WTC11 (cell line): ENCODE results near the gene FUNDC2. TPM values are rescaled to one million over a fixed set of nuclear protein-coding genes. Genes with fewer than 3 reads are reported as not detected.

Experiments used
- ATAC-seq: fragments of 200-7000 bp; cut with Tn5 transposase; 2 replicates; pipeline ENCODE4 v1.10.0; 2021; ENCODE audit warnings: mild to moderate bottlenecking, moderate library complexity
- CTCF ChIA-PET: fragments of 300-600 bp; sonication (Branson Sonifier 250); formaldehyde crosslinking; loops from one replicate; lab custom pipeline; 2021; ENCODE audit warnings: antibody characterized with exemption; lab: Charles Lee
- POLR2A ChIA-PET: fragments of 350-600 bp; sonication (Branson Sonifier 250); formaldehyde crosslinking; loops from one replicate; lab custom pipeline; 2021; ENCODE audit warnings: antibody characterized with exemption; lab: Charles Lee
- DNase-seq: peaks from one replicate; pipeline ENCODE4 v3.0.0; 2021; ENCODE audit warnings: low spot score
- H3K27ac Mint-ChIP-seq: 2 replicates; pipeline ENCODE4 v1.8.0; 2021; ENCODE audit warnings: mixed read lengths
- H3K27me3 Mint-ChIP-seq: 2 replicates; pipeline ENCODE4 v1.8.0; 2021; ENCODE audit warnings: low read depth, mild to moderate bottlenecking, moderate library complexity, mixed read lengths
- H3K36me3 Mint-ChIP-seq: 2 replicates; pipeline ENCODE4 v1.8.0; 2021; ENCODE audit warnings: mixed read lengths
- H3K4me1 Mint-ChIP-seq: 2 replicates; pipeline ENCODE4 v1.8.0; 2022; ENCODE audit warnings: mixed read lengths
- H3K4me3 Mint-ChIP-seq: 2 replicates; pipeline ENCODE4 v1.8.0; 2021; ENCODE audit warnings: mild to moderate bottlenecking, moderate library complexity, mixed read lengths
- H3K9me3 Mint-ChIP-seq: 2 replicates; pipeline ENCODE4 v1.8.0; 2021; ENCODE audit warnings: mixed read lengths
- AR ChIP-seq: fragments of 250-450 bp; sonication (Bioruptor Pico); IDR thresholded peaks from 2 replicates; pipeline ENCODE4 v1.9.0; 2021; ENCODE audit warnings: mild to moderate bottlenecking
- ARID4B ChIP-seq: sonication (generic); formaldehyde crosslinking; IDR thresholded peaks from 2 replicates; pipeline ENCODE4 v1.8.0; 2023; ENCODE audit warnings: missing genetic modification reagents, mild to moderate bottlenecking, borderline replicate concordance
- ATF3 ChIP-seq: sonication (generic); formaldehyde crosslinking; conservative IDR thresholded peaks from 2 replicates; pipeline ENCODE4 v1.8.1; 2022; ENCODE audit warnings: mild to moderate bottlenecking, missing genetic modification reagents
- CREB1 ChIP-seq: sonication (generic); formaldehyde crosslinking; IDR thresholded peaks from 2 replicates; pipeline ENCODE4 v1.8.0; 2023; ENCODE audit warnings: mild to moderate bottlenecking, missing genetic modification reagents
- ELF4 ChIP-seq: sonication (generic); formaldehyde crosslinking; IDR thresholded peaks from 2 replicates; pipeline ENCODE4 v1.8.1; 2022; ENCODE audit warnings: low read depth, mild to moderate bottlenecking, moderate library complexity, missing genetic modification reagents
- ESRRA ChIP-seq: sonication (generic); formaldehyde crosslinking; IDR thresholded peaks from 2 replicates; pipeline ENCODE4 v1.8.1; 2022; ENCODE audit warnings: mild to moderate bottlenecking, missing genetic modification reagents, borderline replicate concordance
- GTF2I ChIP-seq: fragments of 250-450 bp; sonication (Bioruptor Pico); conservative IDR thresholded peaks from 2 replicates; pipeline ENCODE4 v1.4.0; 2021; ENCODE audit warnings: mild to moderate bottlenecking
- HMGXB4 ChIP-seq: sonication (generic); formaldehyde crosslinking; IDR thresholded peaks from 2 replicates; pipeline ENCODE4 v1.8.1; 2023; ENCODE audit warnings: mild to moderate bottlenecking, moderate library complexity, missing genetic modification reagents
- SMAD4 ChIP-seq: sonication (generic); formaldehyde crosslinking; IDR thresholded peaks from 2 replicates; pipeline ENCODE4 v1.8.0; 2022; ENCODE audit warnings: mild to moderate bottlenecking, missing genetic modification reagents
- TEAD4 ChIP-seq: sonication (generic); formaldehyde crosslinking; IDR thresholded peaks from 2 replicates; pipeline ENCODE4 v1.8.0; 2022; ENCODE audit warnings: mild to moderate bottlenecking, missing genetic modification reagents
- ZNF121 ChIP-seq: sonication (generic); formaldehyde crosslinking; IDR thresholded peaks from 2 replicates; pipeline ENCODE4 v1.8.0; 2023; ENCODE audit warnings: missing genetic modification reagents
- ZNF416 ChIP-seq: fragments of 250-450 bp; sonication (Bioruptor Pico); IDR thresholded peaks from 2 replicates; pipeline ENCODE4 v1.9.0; 2021; ENCODE audit warnings: mild to moderate bottlenecking, inconsistent platforms
- ZNF423 ChIP-seq: fragments of 250-450 bp; sonication (Bioruptor Pico); IDR thresholded peaks from 2 replicates; pipeline ENCODE4 v2.1.2; 2022; ENCODE audit warnings: mild to moderate bottlenecking, moderate library complexity
- ZNF512 ChIP-seq: sonication (generic); formaldehyde crosslinking; IDR thresholded peaks from 2 replicates; pipeline ENCODE4 v1.8.1; 2022; ENCODE audit warnings: missing genetic modification reagents, borderline replicate concordance
- total RNA-seq: library from RNA; stranded (reverse); gene quantifications from 3 replicates; pipeline ENCODE4 v1.2.3, GENCODE V29; 2021
- TF ChIP-seq, protein P1 (sequence below): sonication (generic); formaldehyde crosslinking; IDR thresholded peaks from 2 replicates; pipeline ENCODE4 v1.8.1; 2023; ENCODE audit warnings: mild to moderate bottlenecking, missing genetic modification reagents, moderate library complexity
- TF ChIP-seq, protein P2 (sequence below): fragments of 250-450 bp; sonication (Bioruptor Pico); IDR thresholded peaks from 2 replicates; pipeline ENCODE4 v1.9.0; 2021; ENCODE audit warnings: moderate library complexity, mild to moderate bottlenecking, inconsistent platforms, borderline replicate concordance
- TF ChIP-seq, protein P3 (sequence below): sonication (generic); formaldehyde crosslinking; IDR thresholded peaks from 2 replicates; pipeline ENCODE4 v1.8.1; 2023; ENCODE audit warnings: mild to moderate bottlenecking, missing genetic modification reagents
- TF ChIP-seq, protein P4 (sequence below): fragments of 250-450 bp; sonication (Bioruptor Pico); IDR thresholded peaks from 2 replicates; pipeline ENCODE4 v1.9.0; 2021; ENCODE audit warnings: mild to moderate bottlenecking, borderline replicate concordance
- TF ChIP-seq, protein P5 (sequence below): sonication (generic); formaldehyde crosslinking; IDR thresholded peaks from 2 replicates; pipeline ENCODE4 v1.8.0; 2022; ENCODE audit warnings: mild to moderate bottlenecking, missing genetic modification reagents

The FUNDC2 gene
- total RNA-seq, 1 experiment from 2014 or later, result 60.7 TPM

DNA sequence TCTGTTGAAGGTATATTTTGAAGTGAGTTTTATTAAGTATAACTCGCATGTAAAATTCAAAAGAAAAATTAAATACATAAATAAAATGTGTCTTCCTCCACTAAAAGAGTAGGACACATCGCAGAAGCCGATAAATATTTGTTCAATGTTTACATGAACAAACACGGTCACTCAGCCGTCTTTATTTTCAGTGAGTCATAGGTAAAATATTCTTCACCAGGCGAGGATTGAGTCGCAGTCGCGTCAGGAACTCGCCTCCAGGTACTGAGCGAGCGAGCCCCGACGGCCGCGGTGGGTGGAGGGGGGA is 271 bp upstream of the FUNDC2 start:
- Mint-ChIP-seq H3K4me1 (peaks cover 13% of the 10 kb centered on the region), H3K4me3 (peak overlapping the region; percentile 84), H3K36me3 (no peaks in the 10 kb centered on the region), H3K27ac (no peak overlapping the region; the same call in 1 of the 2 replicates), H3K27me3 (no peaks in the 10 kb centered on the region), H3K9me3 (no peaks in the 10 kb centered on the region)
- ChIA-PET CTCF (interaction anchor here (1.0 kb wide), 2 partner anchors 22 to 109 kb away, joined by 4 read pairs; no protein-coding TSS in a partner anchor), POLR2A (interaction anchor here (0.8 kb wide), 1 partner anchor 10 kb away, joined by 4 read pairs; no protein-coding TSS in a partner anchor)
- ATAC-seq (no peak), DNase-seq (no peak)
- TF ChIP-seq ESRRA (no peak), AR (CRISPR knock-in tag) (no peak), HMGXB4 (CRISPR knock-in tag) (no peak), ZNF121 (CRISPR knock-in tag) (no peak), ZNF423 (no peak), ATF3 (CRISPR knock-in tag) (no peak), ARID4B (CRISPR knock-in tag) (no peak), TEAD4 (CRISPR knock-in tag) (no peak), SMAD4 (no peak), ZNF416 (CRISPR knock-in tag) (no peak), GTF2I (CRISPR knock-in tag) (no peak), ZNF512 (CRISPR knock-in tag) (no peak), ELF4 (CRISPR knock-in tag) (no peak), CREB1 (CRISPR knock-in tag) (no peak)
- TF ChIP-seq, protein P1, sequence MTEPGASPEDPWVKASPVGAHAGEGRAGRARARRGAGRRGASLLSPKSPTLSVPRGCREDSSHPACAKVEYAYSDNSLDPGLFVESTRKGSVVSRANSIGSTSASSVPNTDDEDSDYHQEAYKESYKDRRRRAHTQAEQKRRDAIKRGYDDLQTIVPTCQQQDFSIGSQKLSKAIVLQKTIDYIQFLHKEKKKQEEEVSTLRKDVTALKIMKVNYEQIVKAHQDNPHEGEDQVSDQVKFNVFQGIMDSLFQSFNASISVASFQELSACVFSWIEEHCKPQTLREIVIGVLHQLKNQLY (CRISPR knock-in tag), result no peak
- TF ChIP-seq, protein P2, sequence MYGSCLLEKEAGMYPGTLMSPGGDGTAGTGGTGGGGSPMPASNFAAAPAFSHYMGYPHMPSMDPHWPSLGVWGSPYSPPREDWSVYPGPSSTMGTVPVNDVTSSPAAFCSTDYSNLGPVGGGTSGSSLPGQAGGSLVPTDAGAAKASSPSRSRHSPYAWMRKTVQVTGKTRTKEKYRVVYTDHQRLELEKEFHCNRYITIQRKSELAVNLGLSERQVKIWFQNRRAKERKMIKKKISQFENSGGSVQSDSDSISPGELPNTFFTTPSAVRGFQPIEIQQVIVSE (CRISPR knock-in tag), result no peak
- TF ChIP-seq, protein P3, sequence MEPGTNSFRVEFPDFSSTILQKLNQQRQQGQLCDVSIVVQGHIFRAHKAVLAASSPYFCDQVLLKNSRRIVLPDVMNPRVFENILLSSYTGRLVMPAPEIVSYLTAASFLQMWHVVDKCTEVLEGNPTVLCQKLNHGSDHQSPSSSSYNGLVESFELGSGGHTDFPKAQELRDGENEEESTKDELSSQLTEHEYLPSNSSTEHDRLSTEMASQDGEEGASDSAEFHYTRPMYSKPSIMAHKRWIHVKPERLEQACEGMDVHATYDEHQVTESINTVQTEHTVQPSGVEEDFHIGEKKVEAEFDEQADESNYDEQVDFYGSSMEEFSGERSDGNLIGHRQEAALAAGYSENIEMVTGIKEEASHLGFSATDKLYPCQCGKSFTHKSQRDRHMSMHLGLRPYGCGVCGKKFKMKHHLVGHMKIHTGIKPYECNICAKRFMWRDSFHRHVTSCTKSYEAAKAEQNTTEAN, result no peak
- TF ChIP-seq, protein P4, sequence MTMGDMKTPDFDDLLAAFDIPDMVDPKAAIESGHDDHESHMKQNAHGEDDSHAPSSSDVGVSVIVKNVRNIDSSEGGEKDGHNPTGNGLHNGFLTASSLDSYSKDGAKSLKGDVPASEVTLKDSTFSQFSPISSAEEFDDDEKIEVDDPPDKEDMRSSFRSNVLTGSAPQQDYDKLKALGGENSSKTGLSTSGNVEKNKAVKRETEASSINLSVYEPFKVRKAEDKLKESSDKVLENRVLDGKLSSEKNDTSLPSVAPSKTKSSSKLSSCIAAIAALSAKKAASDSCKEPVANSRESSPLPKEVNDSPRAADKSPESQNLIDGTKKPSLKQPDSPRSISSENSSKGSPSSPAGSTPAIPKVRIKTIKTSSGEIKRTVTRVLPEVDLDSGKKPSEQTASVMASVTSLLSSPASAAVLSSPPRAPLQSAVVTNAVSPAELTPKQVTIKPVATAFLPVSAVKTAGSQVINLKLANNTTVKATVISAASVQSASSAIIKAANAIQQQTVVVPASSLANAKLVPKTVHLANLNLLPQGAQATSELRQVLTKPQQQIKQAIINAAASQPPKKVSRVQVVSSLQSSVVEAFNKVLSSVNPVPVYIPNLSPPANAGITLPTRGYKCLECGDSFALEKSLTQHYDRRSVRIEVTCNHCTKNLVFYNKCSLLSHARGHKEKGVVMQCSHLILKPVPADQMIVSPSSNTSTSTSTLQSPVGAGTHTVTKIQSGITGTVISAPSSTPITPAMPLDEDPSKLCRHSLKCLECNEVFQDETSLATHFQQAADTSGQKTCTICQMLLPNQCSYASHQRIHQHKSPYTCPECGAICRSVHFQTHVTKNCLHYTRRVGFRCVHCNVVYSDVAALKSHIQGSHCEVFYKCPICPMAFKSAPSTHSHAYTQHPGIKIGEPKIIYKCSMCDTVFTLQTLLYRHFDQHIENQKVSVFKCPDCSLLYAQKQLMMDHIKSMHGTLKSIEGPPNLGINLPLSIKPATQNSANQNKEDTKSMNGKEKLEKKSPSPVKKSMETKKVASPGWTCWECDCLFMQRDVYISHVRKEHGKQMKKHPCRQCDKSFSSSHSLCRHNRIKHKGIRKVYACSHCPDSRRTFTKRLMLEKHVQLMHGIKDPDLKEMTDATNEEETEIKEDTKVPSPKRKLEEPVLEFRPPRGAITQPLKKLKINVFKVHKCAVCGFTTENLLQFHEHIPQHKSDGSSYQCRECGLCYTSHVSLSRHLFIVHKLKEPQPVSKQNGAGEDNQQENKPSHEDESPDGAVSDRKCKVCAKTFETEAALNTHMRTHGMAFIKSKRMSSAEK (CRISPR knock-in tag), result no peak
- TF ChIP-seq, protein P5, sequence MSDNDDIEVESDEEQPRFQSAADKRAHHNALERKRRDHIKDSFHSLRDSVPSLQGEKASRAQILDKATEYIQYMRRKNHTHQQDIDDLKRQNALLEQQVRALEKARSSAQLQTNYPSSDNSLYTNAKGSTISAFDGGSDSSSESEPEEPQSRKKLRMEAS, result no peak
